ENCODE results near the gene KLKB1.

The KLKB1 gene

GRCh38 chr4:186203406-186203805 lies 23.9 kb upstream of the KLKB1 start:
- no peak for DNase-seq (ENCODE audit: low read depth)
- TF ChIP-seq, protein P1, sequence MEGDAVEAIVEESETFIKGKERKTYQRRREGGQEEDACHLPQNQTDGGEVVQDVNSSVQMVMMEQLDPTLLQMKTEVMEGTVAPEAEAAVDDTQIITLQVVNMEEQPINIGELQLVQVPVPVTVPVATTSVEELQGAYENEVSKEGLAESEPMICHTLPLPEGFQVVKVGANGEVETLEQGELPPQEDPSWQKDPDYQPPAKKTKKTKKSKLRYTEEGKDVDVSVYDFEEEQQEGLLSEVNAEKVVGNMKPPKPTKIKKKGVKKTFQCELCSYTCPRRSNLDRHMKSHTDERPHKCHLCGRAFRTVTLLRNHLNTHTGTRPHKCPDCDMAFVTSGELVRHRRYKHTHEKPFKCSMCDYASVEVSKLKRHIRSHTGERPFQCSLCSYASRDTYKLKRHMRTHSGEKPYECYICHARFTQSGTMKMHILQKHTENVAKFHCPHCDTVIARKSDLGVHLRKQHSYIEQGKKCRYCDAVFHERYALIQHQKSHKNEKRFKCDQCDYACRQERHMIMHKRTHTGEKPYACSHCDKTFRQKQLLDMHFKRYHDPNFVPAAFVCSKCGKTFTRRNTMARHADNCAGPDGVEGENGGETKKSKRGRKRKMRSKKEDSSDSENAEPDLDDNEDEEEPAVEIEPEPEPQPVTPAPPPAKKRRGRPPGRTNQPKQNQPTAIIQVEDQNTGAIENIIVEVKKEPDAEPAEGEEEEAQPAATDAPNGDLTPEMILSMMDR (conservative IDR thresholded peaks at IDR 0.05; ENCODE audit: control insufficient read depth, insufficient read depth, low read depth, low read length), result no peak
- H3K4me3 ChIP-seq (ENCODE audit: control insufficient read depth, low read depth, low read length), result no peak overlapping the region

DNA sequence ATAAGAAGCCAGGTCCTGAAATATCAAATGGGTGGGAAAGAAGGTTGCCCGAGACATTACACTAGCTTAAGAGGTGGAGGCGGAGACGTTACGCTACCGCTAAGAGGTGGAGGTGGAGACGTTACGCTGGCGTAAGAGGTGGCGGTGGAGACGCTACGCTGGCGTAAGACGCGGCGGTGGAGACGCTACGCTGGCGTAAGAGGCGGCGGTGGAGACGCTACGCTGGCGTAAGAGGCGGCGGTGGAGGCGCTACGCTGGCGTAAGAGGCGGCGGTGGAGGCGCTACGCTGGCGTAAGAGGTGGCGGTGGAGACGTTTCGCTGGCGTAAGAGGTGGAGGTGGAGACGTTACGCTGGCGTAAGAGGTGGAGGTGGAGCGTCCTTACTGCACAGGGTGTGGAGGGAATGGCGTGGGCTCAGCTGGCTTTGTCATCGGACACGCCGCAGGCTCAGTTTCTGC lies 23.2 kb upstream of the KLKB1 start:
- TF ChIP-seq, protein P1 (conservative IDR thresholded peaks at IDR 0.05; ENCODE audit: control insufficient read depth, insufficient read depth, low read depth, low read length), result no peak
- H3K4me3 ChIP-seq (ENCODE audit: control insufficient read depth, low read depth, low read length), result no peak overlapping the region
- DNase-seq (ENCODE audit: low read depth), result no peak

GRCh38 chr4:186204686-186205085 lies 22.6 kb upstream of the KLKB1 start:
- H3K4me3 ChIP-seq (ENCODE audit: control insufficient read depth, low read depth, low read length), result no peak overlapping the region
- no peak for DNase-seq (ENCODE audit: low read depth)
- TF ChIP-seq, protein P1 (conservative IDR thresholded peaks at IDR 0.05; ENCODE audit: control insufficient read depth, insufficient read depth, low read depth, low read length), result no peak

- TF ChIP-seq, protein P1 (conservative IDR thresholded peaks at IDR 0.05; ENCODE audit: control insufficient read depth, insufficient read depth, low read depth, low read length), result no peak
- no peak for DNase-seq (ENCODE audit: low read depth)
- H3K4me3 ChIP-seq (ENCODE audit: control insufficient read depth, low read depth, low read length), result no peak overlapping the region
These were observed 22.2 kb upstream of the KLKB1 start for GRCh38 chr4:186205156-186205555.

GRCh38 chr4:186216465-186217024 lies 10.8 kb upstream of the KLKB1 start:
- no peak overlapping the region for H3K4me3 ChIP-seq (ENCODE audit: control insufficient read depth, low read depth, low read length)
- TF ChIP-seq, protein P1 (conservative IDR thresholded peaks at IDR 0.05; ENCODE audit: control insufficient read depth, insufficient read depth, low read depth, low read length), result no peak
- peak; percentile 51 for DNase-seq (ENCODE audit: low read depth)

DNA sequence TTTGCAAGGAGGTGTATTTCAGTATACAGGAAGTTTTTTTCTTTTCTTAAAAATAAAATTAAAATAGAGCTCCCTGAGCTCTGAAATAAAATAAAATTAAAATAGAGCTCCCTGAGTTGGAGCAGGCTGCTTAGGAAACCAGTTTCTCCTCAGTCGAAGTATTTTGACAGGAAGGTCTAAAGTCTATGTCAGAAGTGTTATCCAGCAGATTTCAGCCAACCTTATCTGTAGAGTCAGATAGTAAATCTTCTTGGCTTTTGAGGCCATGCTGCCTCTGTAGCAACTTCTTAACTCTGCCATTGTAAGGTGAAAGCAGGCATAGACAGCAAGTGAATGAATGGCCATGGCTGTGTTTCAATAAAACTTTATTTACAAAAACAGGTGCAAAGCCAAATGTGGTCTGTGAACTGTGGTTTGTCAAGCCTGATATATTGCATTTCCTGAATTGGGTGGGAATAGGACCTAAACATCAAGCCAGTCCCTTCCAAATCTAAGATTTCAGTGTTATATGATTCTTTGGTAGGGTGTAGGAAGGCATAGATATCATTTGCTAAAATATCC lies 9.5 kb upstream of the KLKB1 start:
- H3K4me3 ChIP-seq (ENCODE audit: control insufficient read depth, low read depth, low read length), result no peak overlapping the region
- DNase-seq (ENCODE audit: low read depth), result no peak
- TF ChIP-seq, protein P1 (conservative IDR thresholded peaks at IDR 0.05; ENCODE audit: control insufficient read depth, insufficient read depth, low read depth, low read length), result no peak

Data from fibroblast of mammary gland (primary cell).